ENCODE results near the gene RNASEH1. TPM values are rescaled to one million over a fixed set of nuclear protein-coding genes. Genes with fewer than 3 reads are reported as not detected.

Gene RNASEH1
- total and polyA plus RNA-seq, 2 of the 13 experiments (the other 11 are each of a cell fraction or from before 2014, with no cell fraction given): 14.5 to 57.4 TPM

DNA sequence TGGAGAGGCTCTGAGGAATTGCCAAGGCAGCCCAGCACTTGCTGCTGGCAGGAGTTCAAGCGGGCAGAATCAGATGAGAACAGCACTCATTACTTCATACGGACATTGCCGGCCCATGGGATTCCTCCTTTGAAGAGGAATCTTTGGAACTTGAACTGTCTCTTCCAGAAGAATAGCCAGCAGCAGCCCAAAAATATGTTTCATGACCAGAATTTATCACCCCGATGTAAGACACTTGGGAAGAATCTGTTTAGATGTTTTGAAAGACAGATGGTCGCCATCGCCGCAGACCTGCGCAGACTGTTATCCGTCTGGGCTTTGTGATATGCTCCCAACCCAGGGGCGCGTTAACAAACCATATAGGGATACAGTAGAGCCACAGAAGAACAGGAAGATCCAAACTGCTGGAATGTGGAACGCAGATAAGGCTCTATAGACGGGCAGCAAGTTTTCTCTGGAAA lies 35.1 kb downstream of the RNASEH1 start (continued):
- TF ChIP-seq SKIL (CRISPR knock-in tag; IDR thresholded peaks at IDR 0.05; ENCODE audit: borderline replicate concordance) (no peak), ZNF749 (CRISPR knock-in tag; IDR thresholded peaks at IDR 0.05; ENCODE audit: borderline replicate concordance) (no peak), ZNF205 (CRISPR knock-in tag; IDR thresholded peaks at IDR 0.05) (no peak), ZNF501 (CRISPR knock-in tag; IDR thresholded peaks at IDR 0.05) (no peak), PHF8 (CRISPR knock-in tag; IDR thresholded peaks at IDR 0.05) (0 out of 2 replicates have a peak, but pooled peaks have one; percentile 17), FOXM1 (CRISPR knock-in tag; IDR thresholded peaks at IDR 0.05) (no peak), GFI1 (CRISPR knock-in tag; IDR thresholded peaks at IDR 0.05; ENCODE audit: borderline replicate concordance) (no peak), EED (CRISPR knock-in tag; IDR thresholded peaks at IDR 0.05) (no peak), CBX5 (CRISPR knock-in tag; IDR thresholded peaks at IDR 0.05; ENCODE audit: borderline replicate concordance) (no peak), SIX1 (CRISPR knock-in tag; IDR thresholded peaks at IDR 0.05; ENCODE audit: borderline replicate concordance) (no peak)

DNA sequence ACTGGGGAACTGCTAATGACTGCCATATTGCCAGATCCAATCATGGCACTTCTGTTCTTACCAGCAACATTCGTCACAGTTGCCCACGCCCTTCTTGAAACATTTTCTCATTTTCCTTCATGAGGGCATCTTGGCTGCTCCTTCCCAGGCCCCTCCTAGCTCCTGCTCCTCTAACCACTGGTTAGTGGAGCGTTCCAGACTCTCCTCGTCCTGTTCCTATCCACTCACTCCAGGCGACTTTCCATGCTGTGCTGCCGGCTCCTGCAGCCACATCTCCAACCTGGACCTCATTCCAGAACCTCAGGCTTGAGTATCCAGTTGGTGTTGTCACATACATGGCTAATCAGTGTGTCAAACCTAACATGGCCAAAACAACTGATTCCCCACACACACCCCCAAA lies 37.5 kb downstream of the RNASEH1 start:
- Histone ChIP-seq H3K27me3 (ENCODE audit: control insufficient read depth in 1 of 2, insufficient read depth in 2 of 2, low read length in 2 of 2) (no peaks in the 10 kb centered on the region), H2AFZ (ENCODE audit: low read length) (no peak overlapping the region), H3K4me2 (ENCODE audit: low read depth, low read length) (peak overlapping the region; percentile 95), H3K9ac (ENCODE audit: insufficient read depth, low read depth, low read length) (no peak overlapping the region), H3K4me3 (replicated peaks in 1 of 3; ENCODE audit: insufficient read depth in 1 of 3, low read depth in 2 of 3, low read length in 3 of 3) (peak overlapping the region in 1 of 3 experiments; percentile 75; a peak in 1 of 6 replicates), H4K20me1 (ENCODE audit: insufficient read depth, low read length) (no peaks in the 10 kb centered on the region), H3K4me1 (ENCODE audit: insufficient read depth, low read length) (peaks cover 84% of the 10 kb centered on the region), H3K36me3 (replicated peaks in 1 of 2; ENCODE audit: control insufficient read depth in 1 of 2, insufficient read depth in 2 of 2, low read length in 2 of 2) (peaks cover 0 to 3% of the 10 kb centered on the region in 2 experiments; a peak in 2 of 5 replicates), H3K9me3 (ENCODE audit: low read length) (no peaks in the 10 kb centered on the region), H3K79me2 (ENCODE audit: insufficient read depth, low read length) (peaks cover 33% of the 10 kb centered on the region), H3K27ac (ENCODE audit: extremely low read length, insufficient read depth, low read length) (no peak overlapping the region)
- FAIRE-seq: no peak
- 96% methylated on average over 6 of the region's 6 CpGs for WGBS (ENCODE audit: low lambda C conversion rate)
- no TSS peak for BruUV-seq (replicated peaks)
- in situ Hi-C loops (cut with HindIII; ENCODE audit: extremely low pct_ligation_motif_present, low pct_unique_long_range_greater_than_20kb) (no loop called here), intact Hi-C loops (cut with micrococcal nuclease; ENCODE audit: unreplicated experiment) (loop anchor here (5.0 kb wide), 1 partner anchor 143 kb away; the partner anchor contains the start of genes EIPR1 and TRAPPC12)
- TF ChIP-seq FOXO1 (CRISPR knock-in tag; IDR thresholded peaks at IDR 0.05) (no peak), PPARG (CRISPR knock-in tag; conservative IDR thresholded peaks at IDR 0.05) (no peak), ISL2 (CRISPR knock-in tag; IDR thresholded peaks at IDR 0.05) (no peak), POLR2AphosphoS5 (IDR thresholded peaks at IDR 0.05; ENCODE audit: low read depth, low read length) (0 out of 2 replicates have a peak, but pooled peaks have one; percentile 19)
- TF ChIP-seq, protein P1, sequence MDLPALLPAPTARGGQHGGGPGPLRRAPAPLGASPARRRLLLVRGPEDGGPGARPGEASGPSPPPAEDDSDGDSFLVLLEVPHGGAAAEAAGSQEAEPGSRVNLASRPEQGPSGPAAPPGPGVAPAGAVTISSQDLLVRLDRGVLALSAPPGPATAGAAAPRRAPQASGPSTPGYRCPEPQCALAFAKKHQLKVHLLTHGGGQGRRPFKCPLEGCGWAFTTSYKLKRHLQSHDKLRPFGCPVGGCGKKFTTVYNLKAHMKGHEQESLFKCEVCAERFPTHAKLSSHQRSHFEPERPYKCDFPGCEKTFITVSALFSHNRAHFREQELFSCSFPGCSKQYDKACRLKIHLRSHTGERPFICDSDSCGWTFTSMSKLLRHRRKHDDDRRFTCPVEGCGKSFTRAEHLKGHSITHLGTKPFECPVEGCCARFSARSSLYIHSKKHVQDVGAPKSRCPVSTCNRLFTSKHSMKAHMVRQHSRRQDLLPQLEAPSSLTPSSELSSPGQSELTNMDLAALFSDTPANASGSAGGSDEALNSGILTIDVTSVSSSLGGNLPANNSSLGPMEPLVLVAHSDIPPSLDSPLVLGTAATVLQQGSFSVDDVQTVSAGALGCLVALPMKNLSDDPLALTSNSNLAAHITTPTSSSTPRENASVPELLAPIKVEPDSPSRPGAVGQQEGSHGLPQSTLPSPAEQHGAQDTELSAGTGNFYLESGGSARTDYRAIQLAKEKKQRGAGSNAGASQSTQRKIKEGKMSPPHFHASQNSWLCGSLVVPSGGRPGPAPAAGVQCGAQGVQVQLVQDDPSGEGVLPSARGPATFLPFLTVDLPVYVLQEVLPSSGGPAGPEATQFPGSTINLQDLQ (CRISPR knock-in tag; IDR thresholded peaks at IDR 0.05): 0 out of 2 replicates have a peak, but pooled peaks have one; percentile 46
- ChIA-PET POLR2A (interaction anchor here (1.1 to 4.7 kb wide), 6 partner anchors 13 to 38 kb away, joined by 3 to 60 read pairs (median 7); partner anchors contain the start of gene RNASEH1), CTCF (ENCODE audit: low intra/inter-chr PET ratio, low total read pairs) (no interaction called here)
- no peak for DNase-seq (ENCODE audit: low spot score)
- no peak for ATAC-seq

All from HepG2 (cell line).